K562 (cell line): Measurements from ENCODE around the gene MCC. TPM values are rescaled to one million over a fixed set of nuclear protein-coding genes. Genes with fewer than 3 reads are reported as not detected.

Experiments used
- C11orf30 ChIP-seq: fragments of 450-650 bp; IDR thresholded peaks from 2 replicates; pipeline ENCODE4 v1.6.1; 2016; ENCODE audit warnings: low read depth, mild to moderate bottlenecking
- CTCFL ChIP-seq: IDR thresholded peaks from 2 replicates; pipeline ENCODE4 v1.6.1; 2011; ENCODE audit warnings: borderline replicate concordance, low read depth, mild to moderate bottlenecking, moderate library complexity, low read length; ENCODE audit not compliant: insufficient read depth, poor library complexity, severe bottlenecking
- KDM4B ChIP-seq, 2 experiments: fragments of 450-650 bp in 1 of 2; sonication (generic) in 1 of 2; IDR thresholded peaks; 2 replicates each; pipeline ENCODE4 v1.6.1; 2016 to 2017; ENCODE audit warnings: borderline replicate concordance in 2 of 2, antibody characterized with exemption in 1 of 2, low read depth in 1 of 2, mild to moderate bottlenecking in 1 of 2
- KDM5B ChIP-seq: fragments of 200-600 bp; sonication (generic); IDR thresholded peaks from 2 replicates; pipeline ENCODE4 v1.6.1; 2012; ENCODE audit warnings: low read depth, mild to moderate bottlenecking, moderate library complexity, low read length, control low read depth, inconsistent platforms; ENCODE audit not compliant: insufficient replicate concordance
- MED1 ChIP-seq: sonication (generic); formaldehyde crosslinking; IDR thresholded peaks from 2 replicates; pipeline ENCODE4 v1.8.1; 2023; ENCODE audit warnings: missing genetic modification reagents, borderline replicate concordance
- NCOA6 ChIP-seq: fragments of 450-650 bp; IDR thresholded peaks from 2 replicates; pipeline ENCODE4 v1.6.1; 2017; ENCODE audit warnings: mild to moderate bottlenecking
- NR3C1 ChIP-seq: sonication (generic); formaldehyde crosslinking; IDR thresholded peaks from 2 replicates; pipeline ENCODE4 v1.8.1; 2022; ENCODE audit warnings: missing genetic modification reagents
- RB1 ChIP-seq: fragments of 450-650 bp; IDR thresholded peaks from 2 replicates; pipeline ENCODE4 v1.6.1; 2017; ENCODE audit warnings: low read depth, mild to moderate bottlenecking
- RBM14 ChIP-seq: fragments of 200-400 bp; formaldehyde crosslinking; IDR thresholded peaks from 2 replicates; pipeline ENCODE4 v1.6.1; 2018; ENCODE audit warnings: low read depth, mild to moderate bottlenecking, low read length, moderate library complexity, borderline replicate concordance; ENCODE audit not compliant: insufficient read depth
- RBM34 ChIP-seq: fragments of 200-400 bp; formaldehyde crosslinking; IDR thresholded peaks from 2 replicates; pipeline ENCODE4 v1.6.1; 2018; ENCODE audit warnings: low read length, borderline replicate concordance; ENCODE audit not compliant: insufficient read depth
- SMARCB1 ChIP-seq: IDR thresholded peaks from 2 replicates; pipeline ENCODE4 v1.6.1; 2011; ENCODE audit warnings: improper control_type of control experiment, low read depth; ENCODE audit not compliant: insufficient read length
- SMC3 ChIP-seq: conservative IDR thresholded peaks from 2 replicates; pipeline ENCODE4 v1.6.1; 2011; ENCODE audit warnings: low read depth, low read length, improper control_type of control experiment; ENCODE audit not compliant: insufficient read depth
- SNIP1 ChIP-seq: fragments of 450-650 bp; IDR thresholded peaks from 2 replicates; pipeline ENCODE4 v1.7.1; 2017; ENCODE audit warnings: low read depth, mild to moderate bottlenecking
- TAF7 ChIP-seq: fragments of 450-650 bp; IDR thresholded peaks from 2 replicates; pipeline ENCODE4 v1.6.1; 2016; ENCODE audit warnings: missing genetic modification characterization, missing compliant biosample characterization
- THAP12 ChIP-seq: fragments of 250-450 bp; sonication (Bioruptor Pico); IDR thresholded peaks from 2 replicates; pipeline ENCODE4 v1.9.0; 2021; ENCODE audit warnings: mild to moderate bottlenecking, inconsistent platforms
- ZNF280B ChIP-seq: fragments of 250-450 bp; sonication (Bioruptor Pico); IDR thresholded peaks from 2 replicates; pipeline ENCODE4 v1.5.1; 2021; ENCODE audit warnings: mild to moderate bottlenecking
- polyA plus RNA-seq, 8 experiments: library from polyadenylated mRNA; depleted of rRNA in 4 of 8; stranded (reverse) in 5 of 8; unstranded in 3 of 8; fragments of >200 nt; fragmentation: Nextera tagmentation in 2 of 8; fragmentation: Illumina TruSeq in 1 of 8; extraction: Ambion mirVana in 2 of 8; extraction: Trizol in 1 of 8; gene quantifications; 2 replicates each; pipeline versions ENCODE4 v1.2.1 to v1.2.3, GENCODE V29; 2011 to 2014; ENCODE audit warnings: inconsistent platforms in 1 of 8, missing spikeins in 1 of 8
- total RNA-seq, 7 experiments: library from RNA; depleted of rRNA in 6 of 7; stranded (reverse); fragments of >200 nt in 6 of 7; fragmentation: Illumina TruSeq in 2 of 7; extraction: Trizol in 2 of 7; gene quantifications; 2 replicates each; pipeline versions ENCODE4 v1.2.1 to v1.2.3, GENCODE V29; 2011 to 2021; ENCODE audit warnings: low replicate concordance in 1 of 7
- TF ChIP-seq, protein P1 (sequence below), 3 experiments: fragments of 200-800 bp in 1 of 3; fragments of 250-450 bp in 1 of 3; fragments of 450-650 bp in 1 of 3; sonication (Bioruptor Pico) in 1 of 3; sonication (Bioruptor generic) in 1 of 3; formaldehyde crosslinking in 1 of 3; IDR thresholded peaks; 2 replicates each; pipeline versions ENCODE4 v1.6.1 to v1.8.0; 2016 to 2022; ENCODE audit warnings: mild to moderate bottlenecking in 2 of 3, missing genetic modification characterization in 2 of 3, missing compliant biosample characterization in 1 of 3, moderate library complexity in 1 of 3

The MCC gene
- total and polyA plus RNA-seq, 9 of the 15 experiments (the other 6 are each of a cell fraction or from before 2014, with no cell fraction given): 0.04 to 0.24 (median 0.06) TPM; not detected in 1

GRCh38 chr5:113087976-113088514, 400.2 kb downstream of the MCC start (continued):
- no peak for TF ChIP-seq ZNF280B (CRISPR knock-in tag)
- no peak for TF ChIP-seq SMARCB1
- TF ChIP-seq RBM14: no peak
- TF ChIP-seq TAF7 (tag): no peak
- TF ChIP-seq KDM5B: no peak
- no peak for TF ChIP-seq KDM4B (IDR thresholded peaks at IDR 0.05; ENCODE audit: borderline replicate concordance in 2 of 2, low read depth in 1 of 2)
- no peak for TF ChIP-seq RBM34
- TF ChIP-seq NR3C1: no peak
- no peak for TF ChIP-seq NCOA6
- TF ChIP-seq SNIP1: no peak
- TF ChIP-seq RB1: no peak
- peak; percentile 91 for TF ChIP-seq C11orf30
- TF ChIP-seq, protein P1, sequence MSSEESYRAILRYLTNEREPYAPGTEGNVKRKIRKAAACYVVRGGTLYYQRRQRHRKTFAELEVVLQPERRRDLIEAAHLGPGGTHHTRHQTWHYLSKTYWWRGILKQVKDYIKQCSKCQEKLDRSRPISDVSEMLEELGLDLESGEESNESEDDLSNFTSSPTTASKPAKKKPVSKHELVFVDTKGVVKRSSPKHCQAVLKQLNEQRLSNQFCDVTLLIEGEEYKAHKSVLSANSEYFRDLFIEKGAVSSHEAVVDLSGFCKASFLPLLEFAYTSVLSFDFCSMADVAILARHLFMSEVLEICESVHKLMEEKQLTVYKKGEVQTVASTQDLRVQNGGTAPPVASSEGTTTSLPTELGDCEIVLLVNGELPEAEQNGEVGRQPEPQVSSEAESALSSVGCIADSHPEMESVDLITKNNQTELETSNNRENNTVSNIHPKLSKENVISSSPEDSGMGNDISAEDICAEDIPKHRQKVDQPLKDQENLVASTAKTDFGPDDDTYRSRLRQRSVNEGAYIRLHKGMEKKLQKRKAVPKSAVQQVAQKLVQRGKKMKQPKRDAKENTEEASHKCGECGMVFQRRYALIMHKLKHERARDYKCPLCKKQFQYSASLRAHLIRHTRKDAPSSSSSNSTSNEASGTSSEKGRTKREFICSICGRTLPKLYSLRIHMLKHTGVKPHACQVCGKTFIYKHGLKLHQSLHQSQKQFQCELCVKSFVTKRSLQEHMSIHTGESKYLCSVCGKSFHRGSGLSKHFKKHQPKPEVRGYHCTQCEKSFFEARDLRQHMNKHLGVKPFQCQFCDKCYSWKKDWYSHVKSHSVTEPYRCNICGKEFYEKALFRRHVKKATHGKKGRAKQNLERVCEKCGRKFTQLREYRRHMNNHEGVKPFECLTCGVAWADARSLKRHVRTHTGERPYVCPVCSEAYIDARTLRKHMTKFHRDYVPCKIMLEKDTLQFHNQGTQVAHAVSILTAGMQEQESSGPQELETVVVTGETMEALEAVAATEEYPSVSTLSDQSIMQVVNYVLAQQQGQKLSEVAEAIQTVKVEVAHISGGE (CRISPR knock-in tag; IDR thresholded peaks at IDR 0.05): no peak
- TF ChIP-seq CTCFL: no peak
- TF ChIP-seq MED1: no peak
- no peak for TF ChIP-seq THAP12 (CRISPR knock-in tag)
- no peak for TF ChIP-seq SMC3
